GM21576 (cell line): ENCODE data around the gene HMGXB3.
"Not testable (repeated sequence)": the region's sequence is repeated elsewhere in the genome, so short reads cannot be mapped to it uniquely, and the experiment has no call there.

Experiments
- ATAC-seq: cut with Tn5 transposase; IDR thresholded peaks from one replicate; pipeline ENCODE4 v1.9.1; 2021; ENCODE audit warnings: mild to moderate bottlenecking, moderate library complexity; ENCODE audit not compliant: unreplicated experiment

The HMGXB3 gene

DNA sequence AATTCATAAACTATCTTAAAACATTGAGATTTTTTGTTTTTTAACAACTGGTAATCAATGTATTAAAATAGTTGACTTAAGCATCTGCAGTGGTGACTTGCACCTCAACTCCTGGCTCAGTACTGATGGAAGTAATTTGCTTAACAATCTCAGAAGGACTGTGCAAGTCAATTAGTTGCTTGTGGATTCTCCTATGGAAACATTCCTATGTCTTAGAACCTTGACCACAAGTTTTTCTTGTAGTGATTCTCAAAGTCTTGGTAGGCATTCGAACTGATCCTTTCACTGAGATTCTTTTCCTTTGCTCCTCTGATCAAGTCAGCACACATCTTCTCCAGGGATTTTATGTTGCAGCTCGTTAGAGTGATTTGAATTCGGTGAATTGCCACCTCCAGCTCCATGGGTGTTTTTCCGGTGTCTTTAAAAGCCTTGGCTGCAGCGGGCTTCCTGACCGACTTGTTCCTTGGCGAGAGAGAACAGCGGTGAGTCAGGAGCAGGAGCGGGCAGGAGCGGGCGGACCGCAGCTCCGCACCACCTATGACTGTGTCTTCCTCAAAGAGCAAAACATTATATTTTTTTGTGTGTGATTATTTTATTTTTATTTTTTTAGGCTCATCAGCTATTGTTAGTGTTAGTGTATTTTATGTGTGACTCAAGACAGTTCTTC lies 21.1 kb downstream of the HMGXB3 start:
- ATAC-seq, result no peak

DNA sequence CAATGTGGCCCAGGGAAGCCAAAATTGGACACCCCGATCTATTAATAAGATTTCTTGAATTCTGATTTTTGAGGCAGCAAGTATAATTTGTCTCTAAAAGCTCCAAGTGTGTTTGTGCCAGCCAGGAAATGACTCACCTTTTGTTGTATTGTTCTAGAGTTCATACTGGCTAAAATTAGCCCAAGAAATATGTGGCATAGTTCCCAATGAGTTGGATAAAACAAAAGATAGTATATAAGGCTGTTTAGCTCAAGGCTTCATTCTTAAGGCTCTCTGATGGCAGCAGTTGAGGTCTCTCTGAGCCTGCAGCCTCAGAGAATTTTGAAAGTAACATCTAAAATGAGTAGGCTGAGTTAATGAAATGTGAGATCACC lies 21.6 kb downstream of the HMGXB3 start:
- ATAC-seq, result no peak

DNA sequence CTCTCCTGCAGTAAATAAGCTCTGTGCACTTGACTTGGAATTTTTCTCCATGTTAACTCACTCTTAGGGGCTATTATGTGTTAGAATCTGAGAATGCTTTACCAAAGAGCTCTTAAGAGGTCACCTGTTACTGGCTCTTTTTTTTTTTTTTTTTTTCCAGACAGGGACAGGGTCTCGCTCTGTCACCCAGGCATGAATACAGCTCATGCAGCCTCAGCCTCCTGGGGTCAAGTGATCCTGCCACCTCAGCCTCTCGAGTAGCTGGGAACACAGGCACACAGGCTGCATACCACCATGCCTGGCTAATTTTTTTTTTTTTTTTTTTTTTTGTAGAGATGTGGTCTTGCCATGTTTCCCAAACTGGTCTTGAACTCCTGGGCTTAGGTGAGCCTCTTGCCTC lies 22.1 kb downstream of the HMGXB3 start:
- no peak for ATAC-seq

DNA sequence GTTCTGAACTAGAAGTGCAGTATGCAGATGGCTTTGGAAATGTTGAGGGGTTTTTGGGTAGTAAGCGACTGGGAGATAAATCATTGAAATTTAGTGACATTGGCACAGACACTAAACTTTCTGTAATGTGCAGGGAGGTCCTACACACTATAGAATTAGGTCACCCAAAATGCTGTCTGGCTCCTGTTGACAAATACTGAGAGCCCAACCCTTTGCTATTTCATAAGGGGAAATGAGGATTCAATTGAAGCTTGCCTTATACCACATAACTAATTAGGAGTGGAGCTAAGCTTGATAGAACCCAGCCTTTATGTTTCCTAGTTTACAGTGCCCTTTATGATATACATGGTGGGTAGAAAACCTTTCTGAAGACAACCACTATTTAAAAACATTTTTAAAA lies 22.6 kb downstream of the HMGXB3 start:
- no peak for ATAC-seq

DNA sequence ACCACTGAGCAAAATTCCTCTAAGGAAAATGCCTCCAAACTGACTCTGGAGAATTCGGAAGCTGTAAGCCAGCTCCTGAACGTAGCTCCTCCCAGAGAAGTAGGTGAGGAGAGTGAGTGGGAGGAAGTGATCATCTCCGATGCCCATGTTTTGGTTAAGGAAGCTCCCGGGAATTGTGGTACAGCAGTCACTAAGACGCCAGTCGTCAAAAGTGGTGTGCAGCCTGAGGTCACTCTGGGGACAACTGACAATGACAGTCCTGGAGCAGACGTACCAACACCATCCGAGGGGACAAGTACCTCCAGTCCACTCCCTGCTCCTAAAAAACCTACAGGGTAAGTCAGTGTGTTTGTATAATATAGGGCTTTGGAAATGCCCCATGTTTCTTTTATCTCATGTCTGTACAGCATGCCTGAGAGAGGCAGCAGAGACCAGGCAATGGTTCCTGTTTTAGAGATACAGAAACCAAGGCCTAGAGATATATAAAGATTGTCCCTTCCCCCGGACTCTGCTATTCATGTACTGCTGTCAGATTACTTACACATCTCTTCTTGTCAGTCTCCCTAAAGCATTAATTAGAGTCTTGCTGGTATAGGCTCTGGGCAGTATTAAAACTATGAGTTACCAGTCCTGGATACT lies 23.9 kb downstream of the HMGXB3 start:
- ATAC-seq, result no peak

DNA sequence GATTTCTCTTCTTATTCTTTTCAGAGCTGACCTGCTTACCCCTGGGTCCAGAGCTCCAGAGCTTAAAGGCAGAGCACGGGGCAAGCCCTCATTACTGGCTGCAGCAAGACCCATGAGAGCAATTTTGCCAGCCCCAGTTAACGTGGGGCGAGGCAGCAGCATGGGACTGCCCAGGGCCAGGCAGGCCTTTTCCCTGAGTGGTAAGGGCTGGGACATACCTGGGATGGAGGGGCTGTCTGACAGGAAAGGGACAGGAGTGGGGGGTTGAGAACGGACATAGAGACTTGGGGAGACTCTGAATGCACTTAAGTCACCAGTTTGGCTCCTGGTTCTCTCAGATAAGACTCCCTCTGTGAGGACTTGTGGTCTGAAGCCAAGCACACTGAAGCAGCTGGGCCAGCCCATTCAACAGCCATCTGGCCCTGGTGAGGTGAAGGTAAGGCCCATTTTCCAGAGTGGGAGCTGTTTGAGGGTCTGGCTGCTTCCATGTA lies 26.2 kb downstream of the HMGXB3 start:
- no peak for ATAC-seq

DNA sequence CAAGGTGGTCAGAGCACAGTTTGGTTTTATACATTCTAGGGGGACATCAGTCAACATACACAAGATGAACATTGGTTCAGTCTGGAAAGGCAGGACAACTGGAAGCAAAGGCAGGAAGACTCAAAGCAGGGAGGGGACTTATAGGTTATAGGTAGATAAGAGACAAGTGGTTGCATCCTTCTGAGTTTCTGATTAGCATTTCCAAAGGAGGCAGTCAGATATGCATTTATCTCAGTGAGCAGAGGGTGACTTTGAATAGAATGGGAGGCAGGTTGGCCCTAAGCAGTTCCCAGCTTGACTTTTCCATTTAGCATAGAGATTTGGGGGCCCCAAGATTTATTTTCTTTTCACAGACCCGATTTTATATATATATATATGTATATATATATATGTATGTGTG lies 27.5 kb downstream of the HMGXB3 start:
- not testable (repeated sequence) for ATAC-seq

DNA sequence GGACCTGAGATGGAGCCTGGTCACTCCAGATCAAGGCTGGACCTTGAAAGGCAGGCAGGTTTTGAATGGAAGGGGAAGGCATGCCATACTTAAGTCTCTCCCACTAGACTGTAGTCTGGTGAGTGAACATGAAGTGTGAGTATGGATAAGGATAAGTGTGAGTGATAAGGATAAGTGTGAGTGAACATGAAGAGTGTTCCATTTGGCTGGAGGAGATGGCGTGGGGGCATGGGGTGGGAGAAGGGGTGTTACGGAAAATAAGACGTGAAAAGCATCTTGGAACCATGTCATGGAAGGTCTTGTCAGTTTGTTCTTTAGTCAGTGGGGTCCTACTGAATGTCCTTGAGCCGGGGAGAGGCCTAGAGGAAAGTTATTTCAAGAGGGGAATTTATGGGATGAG lies 32.8 kb downstream of the HMGXB3 start:
- ATAC-seq, result no peak

DNA sequence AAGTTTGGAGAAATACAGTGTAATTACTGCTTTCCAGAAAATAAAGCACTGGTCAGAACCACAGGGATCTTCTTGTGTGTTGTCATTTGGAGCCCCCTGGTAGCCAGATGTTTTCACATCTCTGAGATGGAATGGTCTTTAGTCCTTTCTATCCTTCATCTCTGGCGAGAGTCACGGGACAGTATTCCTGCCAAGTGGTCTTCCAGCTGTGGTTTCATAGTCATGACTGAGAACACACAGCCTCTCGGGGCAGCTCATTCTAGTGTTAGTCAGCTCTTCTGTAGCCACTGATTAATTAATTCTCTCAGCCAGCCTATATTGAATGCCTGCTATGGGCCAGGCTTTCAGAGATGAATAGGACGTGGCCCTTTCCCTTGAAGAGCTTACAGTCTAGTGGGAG lies 34.1 kb downstream of the HMGXB3 start:
- no peak for ATAC-seq

DNA sequence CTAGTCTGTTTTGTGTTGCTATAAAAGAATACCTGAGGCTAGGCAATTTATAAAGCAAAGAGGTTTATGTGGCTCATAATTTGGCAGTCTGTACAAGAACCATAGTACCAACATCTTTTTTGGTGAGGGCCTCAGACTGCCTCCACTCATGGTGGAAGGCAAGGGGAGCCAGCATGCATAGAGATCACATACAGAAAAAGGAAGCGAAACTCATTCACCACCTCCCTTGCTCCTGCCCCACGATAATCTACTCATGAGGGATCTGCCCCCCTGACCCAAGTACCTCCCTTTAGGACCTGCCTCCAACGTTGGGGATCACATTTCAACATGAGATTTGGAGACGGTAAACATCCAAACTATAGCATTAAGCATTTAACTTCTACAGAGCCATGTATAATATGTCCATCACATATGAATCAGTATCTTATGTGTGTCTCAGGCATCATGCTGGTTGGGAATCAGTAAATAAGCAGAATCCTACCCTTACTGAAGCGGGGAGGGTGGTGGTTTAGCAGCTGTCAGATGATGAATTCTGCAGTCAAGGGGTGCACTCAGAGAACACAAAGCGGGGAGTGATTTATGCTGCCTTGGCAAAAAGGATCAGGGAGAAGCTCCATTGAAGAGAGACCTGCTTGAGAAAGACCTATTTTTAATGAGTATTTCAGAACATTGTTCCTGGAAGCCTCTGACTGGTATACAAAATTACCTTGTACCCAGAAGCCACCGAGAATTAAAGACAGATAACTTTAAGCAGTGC lies 34.8 kb downstream of the HMGXB3 start:
- ATAC-seq, result peak; percentile 99

DNA sequence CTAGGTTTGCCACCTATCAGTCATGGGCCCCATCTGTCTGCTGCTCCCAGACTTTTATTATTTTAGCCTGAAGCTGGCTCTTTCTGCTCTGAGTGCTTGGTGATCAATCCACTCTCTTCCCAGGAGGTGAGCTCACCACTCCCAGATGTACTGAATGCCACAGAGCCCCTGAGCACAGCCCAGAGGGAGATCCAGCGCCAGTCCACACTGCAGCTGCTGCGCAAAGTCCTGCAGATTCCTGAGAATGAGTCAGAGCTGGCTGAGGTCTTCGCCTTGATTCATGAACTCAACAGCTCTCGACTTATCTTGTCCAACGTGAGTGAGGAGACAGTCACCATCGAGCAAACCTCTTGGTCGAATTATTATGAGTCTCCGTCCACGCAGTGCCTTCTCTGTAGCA lies 36.0 kb downstream of the HMGXB3 start:
- ATAC-seq, result no peak

DNA sequence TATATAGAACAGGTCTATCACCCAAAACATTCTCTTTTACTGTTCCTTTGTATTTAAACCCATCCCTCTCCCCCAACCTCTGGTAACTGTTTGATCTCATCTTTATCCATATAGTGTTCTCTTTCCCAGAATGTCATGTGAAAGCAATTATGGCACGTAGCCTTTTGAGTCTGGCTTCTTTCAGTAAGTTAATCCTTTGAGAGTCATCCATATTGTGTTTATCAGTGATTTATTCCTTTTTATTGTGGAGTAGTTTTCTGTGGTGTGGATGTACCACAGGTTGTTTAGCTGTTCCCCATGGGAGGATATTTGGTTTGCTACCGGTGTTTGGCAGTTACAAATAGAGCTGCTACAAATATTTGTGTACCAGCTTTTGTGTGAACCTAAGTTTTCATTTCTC lies 38.0 kb downstream of the HMGXB3 start:
- ATAC-seq, result no peak

DNA sequence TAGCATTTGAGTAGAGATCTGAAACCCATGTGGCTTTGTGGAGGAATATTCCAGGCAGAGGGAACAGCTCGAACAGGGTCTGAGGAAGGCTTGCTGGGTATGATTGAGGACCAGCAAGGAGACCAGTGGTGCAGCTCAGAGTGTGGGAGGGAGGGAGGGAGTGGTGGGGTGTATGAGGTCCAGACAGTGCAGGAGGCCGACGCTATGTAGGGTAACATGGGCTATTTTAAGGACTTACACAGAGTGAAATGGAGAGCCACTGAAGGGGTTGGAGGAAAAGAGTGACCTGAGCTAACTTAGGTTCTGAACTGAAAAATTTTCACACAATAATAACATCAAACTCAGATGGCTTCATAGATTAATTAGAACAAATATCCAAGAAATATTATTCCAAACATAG lies 41.9 kb downstream of the HMGXB3 start:
- no peak for ATAC-seq

DNA sequence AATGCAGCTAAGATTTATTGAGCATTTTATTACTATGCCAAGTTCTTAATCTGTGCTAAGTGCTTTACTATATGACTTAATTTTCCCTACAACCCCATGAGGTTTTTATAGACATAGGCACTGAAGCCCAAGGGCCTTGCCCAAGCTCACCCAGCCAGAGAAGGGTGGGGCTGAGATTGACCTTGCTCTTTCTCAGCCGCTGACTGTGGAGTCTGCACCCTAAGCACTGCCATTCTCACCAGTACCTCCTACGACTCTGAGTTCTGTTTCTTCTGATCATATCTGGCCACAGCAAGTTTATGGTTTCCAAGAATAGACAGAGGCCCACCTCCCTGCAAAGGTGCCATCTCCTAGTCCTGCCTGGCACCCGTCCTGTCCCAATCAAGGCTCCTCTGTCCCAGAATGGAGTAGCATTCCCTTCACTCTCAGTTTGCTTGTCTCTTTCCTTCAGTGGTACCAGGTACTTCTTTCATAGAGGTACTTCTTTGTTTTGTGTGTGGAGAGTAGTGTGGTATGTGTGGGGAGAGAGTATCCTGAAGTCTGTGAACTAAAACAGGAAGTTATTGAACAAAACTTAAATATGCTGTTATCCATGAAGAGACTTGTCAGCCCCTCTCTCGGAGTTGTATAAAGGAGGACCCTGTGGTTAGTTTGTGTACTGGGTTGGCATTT lies 43.3 kb downstream of the HMGXB3 start:
- no peak for ATAC-seq

DNA sequence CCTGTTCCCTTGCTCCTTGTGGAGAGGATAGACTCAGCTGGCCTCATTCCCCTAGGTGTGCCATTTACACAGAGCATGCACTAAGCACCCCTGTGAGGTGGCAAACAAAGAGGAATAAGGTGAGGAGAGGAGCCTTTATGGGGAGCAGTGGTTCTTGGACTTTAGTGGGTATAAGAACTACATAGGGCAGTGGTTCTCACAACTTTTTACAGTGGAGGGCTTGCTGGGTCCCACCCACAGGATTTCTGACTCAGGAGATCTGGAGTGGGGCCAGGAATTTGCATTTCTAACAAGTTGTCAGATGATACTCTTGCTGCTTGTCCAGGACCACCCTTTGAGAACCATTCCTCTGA lies 43.8 kb downstream of the HMGXB3 start:
- no peak for ATAC-seq

DNA sequence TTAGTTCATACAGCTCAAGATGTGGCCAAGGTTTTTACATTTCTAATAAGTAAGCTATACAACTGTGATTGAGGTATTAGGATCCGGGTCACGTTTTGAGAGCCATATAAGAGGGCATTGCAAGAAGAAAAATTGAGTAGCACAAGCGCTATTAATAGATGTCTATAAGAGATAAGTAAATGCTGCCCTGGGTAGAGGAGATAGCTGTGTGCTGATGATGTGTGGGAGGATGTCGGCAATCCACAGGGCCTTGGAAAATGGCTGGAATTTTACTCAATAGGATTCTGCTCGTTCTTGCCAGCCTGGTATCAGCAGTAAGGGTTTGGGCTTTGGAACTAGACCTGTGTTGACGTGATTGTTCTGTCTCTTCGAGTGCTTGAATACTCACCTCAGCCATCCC lies 44.2 kb downstream of the HMGXB3 start:
- no peak for ATAC-seq

DNA sequence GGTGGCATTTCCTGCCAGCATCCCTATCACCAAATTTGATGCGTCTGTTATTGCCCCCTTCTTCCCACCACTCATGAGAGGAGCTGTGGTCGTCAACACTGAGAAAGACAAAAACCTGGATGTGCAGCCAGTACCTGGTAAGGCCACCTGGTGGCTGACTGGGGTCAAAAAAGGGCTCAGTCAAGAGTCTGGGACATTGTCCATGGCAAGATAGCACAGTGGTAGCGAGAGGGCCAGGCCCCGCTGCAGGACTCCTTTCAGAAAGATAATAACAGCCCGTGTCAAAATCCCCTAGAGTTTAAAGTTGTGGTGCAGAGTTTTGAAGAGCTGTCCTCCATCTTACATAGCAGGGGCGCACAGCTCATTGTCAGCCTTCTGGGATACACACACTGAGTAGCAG lies 45.0 kb downstream of the HMGXB3 start:
- ATAC-seq, result no peak

DNA sequence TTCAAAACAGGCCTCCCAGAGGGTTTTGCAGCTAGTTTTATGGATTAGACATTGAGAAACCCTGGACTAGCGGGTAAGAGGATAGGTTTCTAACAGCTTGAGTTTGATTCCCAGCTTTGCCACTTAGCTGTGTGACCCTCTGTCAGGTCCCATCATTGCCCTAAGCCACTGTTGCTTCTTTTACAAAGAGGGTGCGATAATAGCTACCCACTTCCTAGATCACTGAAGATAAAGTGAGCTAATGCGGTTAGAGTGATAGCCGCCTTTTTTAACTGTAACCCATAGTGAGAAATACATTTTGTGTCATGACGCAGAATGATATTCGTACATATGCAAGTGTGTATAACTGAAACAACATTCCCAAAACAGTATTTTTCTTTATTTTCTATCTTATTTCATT lies 45.5 kb downstream of the HMGXB3 start:
- ATAC-seq, result no peak

DNA sequence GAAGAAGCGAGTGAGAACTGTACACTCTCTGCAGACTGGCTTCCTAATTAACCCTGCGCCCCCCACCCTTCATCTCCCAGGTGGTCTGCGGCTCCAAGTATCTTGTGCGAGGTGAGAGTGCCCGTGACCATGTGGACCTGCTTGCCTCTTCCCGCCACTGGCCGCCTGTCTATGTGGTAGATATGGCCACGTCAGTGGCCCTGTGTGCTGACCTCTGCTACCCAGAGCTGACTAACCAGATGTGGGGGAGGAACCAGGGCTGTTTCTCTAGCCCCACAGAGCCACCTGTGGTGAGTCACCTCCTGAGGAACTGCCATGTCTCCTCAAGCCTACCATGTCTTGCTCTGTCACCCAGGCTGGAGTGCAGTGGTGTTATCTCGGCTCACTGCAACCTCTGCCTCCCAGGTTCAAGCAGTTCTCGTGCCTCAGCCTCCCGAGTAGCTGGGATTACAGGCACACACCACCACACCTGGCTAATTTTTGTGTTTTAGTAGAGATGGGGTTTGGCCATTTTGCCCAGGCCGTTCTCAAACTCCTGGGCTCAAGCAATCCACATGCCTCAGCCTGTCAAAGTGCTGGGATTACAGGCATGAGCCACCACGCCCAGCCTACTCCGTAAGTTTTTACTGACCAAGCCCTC lies 49.8 kb downstream of the HMGXB3 start:
- not testable (repeated sequence) for ATAC-seq

DNA sequence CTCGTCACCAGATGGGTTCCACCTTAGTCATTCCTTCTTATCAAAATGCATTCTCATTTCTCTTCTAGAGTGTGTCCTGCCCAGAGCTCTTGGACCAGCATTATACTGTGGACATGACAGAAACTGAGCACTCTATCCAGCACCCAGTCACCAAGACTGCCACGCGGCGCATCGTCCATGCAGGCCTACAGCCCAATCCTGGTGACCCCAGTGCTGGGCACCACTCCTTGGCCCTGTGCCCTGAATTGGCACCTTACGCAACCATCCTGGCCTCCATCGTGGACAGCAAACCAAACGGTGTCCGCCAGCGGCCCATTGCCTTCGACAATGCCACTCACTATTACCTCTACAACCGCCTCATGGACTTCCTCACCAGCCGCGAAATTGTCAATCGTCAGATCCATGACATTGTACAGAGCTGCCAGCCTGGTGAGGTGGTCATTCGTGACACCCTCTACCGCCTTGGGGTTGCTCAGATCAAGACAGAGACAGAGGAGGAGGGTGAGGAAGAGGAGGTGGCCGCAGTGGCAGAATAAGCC lies 51.2 kb downstream of the HMGXB3 start:
- ATAC-seq, result no peak
